ENCODE measurements around the gene SENP6. TPM values are rescaled to one million over a fixed set of nuclear protein-coding genes. Genes with fewer than 3 reads are reported as not detected.

Gene SENP6
- total and polyA plus RNA-seq, 9 of the 15 experiments (the other 6 are each of a cell fraction or from before 2014, with no cell fraction given): 11.1 to 79.4 (median 46.8) TPM

DNA sequence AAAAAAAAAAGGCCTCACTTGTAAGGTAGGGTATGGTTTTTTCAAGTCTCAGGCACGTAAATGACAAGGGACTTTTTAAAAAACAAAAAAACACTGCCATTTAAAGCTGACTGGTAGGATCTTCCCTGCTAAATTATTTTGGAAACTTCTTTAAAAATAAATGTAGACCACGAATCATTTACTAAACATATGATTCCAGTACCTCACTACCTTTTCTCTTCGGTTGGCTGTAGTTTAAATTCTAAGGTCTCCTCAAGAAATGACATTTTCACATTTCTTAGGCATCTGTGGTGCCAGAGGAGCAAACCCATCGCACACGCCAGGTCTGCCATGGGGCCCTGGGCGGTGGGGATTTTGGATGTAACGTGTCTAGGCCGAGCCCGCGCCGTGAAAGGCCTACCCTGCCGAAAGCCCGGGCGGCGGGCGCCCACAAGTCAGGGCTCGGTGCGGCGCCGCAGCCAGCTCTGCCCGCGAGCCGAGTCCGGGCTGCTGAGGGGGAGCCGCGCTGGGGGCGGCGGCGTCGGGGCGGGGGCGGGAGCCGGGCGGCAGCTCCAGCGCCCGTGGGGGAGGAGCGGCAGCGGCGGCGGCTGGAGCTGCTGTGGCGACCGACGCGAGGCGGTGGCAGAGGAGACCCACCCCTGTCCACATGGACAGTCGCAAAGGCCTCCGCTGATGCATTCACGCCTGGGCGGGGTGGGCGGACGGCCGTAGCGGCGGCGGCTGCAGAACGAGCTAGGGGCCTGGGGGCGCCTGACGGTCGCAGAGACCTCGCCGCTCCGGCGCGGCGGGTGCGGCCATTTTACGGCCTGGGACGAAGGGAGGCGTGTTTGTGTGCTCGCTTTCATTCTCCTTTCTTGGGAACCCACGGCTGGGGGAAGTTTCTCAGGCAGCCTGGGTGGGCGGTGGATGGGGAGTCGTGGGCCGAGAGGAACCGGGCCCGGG, at the start of gene SENP6 (continued):
- TF ChIP-seq, protein P1, sequence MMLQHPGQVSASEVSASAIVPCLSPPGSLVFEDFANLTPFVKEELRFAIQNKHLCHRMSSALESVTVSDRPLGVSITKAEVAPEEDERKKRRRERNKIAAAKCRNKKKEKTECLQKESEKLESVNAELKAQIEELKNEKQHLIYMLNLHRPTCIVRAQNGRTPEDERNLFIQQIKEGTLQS (IDR thresholded peaks at IDR 0.05): no peak
- TF ChIP-seq, protein P1 (CRISPR knock-in tag; conservative IDR thresholded peaks at IDR 0.05): no peak
- TF ChIP-seq HOXB6 (CRISPR knock-in tag; IDR thresholded peaks at IDR 0.05; ENCODE audit: borderline replicate concordance) (no peak), TSC22D4 (tag; IDR thresholded peaks at IDR 0.05) (no peak), PHTF2 (CRISPR knock-in tag; IDR thresholded peaks at IDR 0.05) (no peak), SAFB (IDR thresholded peaks at IDR 0.05; ENCODE audit: borderline replicate concordance, low read depth, low read length) (no peak), ZNF3 (CRISPR knock-in tag; IDR thresholded peaks at IDR 0.05) (no peak), ZNF644 (tag; IDR thresholded peaks at IDR 0.05; ENCODE audit: low read depth) (0 out of 2 replicates have a peak, but pooled peaks have one; percentile 53), POLR2H (tag; IDR thresholded peaks at IDR 0.05; ENCODE audit: low read depth) (peak; percentile 87), NR1H2 (CRISPR knock-in tag; IDR thresholded peaks at IDR 0.05) (no peak; the same call in 1 of the 2 replicates), MTA3 (IDR thresholded peaks at IDR 0.05; ENCODE audit: borderline replicate concordance) (peak; percentile 25; the same call in 1 of the 2 replicates), FOXJ2 (tag; IDR thresholded peaks at IDR 0.05) (no peak), ZBED1 (IDR thresholded peaks at IDR 0.05) (no peak; the same call in 1 of the 2 replicates), POLR2G (IDR thresholded peaks at IDR 0.05; ENCODE audit: low read depth, low read length) (peak; percentile 97), ZNF75A (CRISPR knock-in tag; IDR thresholded peaks at IDR 0.05) (no peak), HCFC1 (IDR thresholded peaks at IDR 0.05; ENCODE audit: low read depth, low read length) (no peak; the same call in 1 of the 2 replicates), PATZ1 (CRISPR knock-in tag; IDR thresholded peaks at IDR 0.05; ENCODE audit: borderline replicate concordance) (no peak)
- TF ChIP-seq, protein P2, sequence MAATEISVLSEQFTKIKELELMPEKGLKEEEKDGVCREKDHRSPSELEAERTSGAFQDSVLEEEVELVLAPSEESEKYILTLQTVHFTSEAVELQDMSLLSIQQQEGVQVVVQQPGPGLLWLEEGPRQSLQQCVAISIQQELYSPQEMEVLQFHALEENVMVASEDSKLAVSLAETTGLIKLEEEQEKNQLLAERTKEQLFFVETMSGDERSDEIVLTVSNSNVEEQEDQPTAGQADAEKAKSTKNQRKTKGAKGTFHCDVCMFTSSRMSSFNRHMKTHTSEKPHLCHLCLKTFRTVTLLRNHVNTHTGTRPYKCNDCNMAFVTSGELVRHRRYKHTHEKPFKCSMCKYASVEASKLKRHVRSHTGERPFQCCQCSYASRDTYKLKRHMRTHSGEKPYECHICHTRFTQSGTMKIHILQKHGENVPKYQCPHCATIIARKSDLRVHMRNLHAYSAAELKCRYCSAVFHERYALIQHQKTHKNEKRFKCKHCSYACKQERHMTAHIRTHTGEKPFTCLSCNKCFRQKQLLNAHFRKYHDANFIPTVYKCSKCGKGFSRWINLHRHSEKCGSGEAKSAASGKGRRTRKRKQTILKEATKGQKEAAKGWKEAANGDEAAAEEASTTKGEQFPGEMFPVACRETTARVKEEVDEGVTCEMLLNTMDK (IDR thresholded peaks at IDR 0.05; ENCODE audit: borderline replicate concordance, insufficient read depth, low read depth, low read length, poor library complexity, severe bottlenecking): no peak
- TF ChIP-seq, protein P3, sequence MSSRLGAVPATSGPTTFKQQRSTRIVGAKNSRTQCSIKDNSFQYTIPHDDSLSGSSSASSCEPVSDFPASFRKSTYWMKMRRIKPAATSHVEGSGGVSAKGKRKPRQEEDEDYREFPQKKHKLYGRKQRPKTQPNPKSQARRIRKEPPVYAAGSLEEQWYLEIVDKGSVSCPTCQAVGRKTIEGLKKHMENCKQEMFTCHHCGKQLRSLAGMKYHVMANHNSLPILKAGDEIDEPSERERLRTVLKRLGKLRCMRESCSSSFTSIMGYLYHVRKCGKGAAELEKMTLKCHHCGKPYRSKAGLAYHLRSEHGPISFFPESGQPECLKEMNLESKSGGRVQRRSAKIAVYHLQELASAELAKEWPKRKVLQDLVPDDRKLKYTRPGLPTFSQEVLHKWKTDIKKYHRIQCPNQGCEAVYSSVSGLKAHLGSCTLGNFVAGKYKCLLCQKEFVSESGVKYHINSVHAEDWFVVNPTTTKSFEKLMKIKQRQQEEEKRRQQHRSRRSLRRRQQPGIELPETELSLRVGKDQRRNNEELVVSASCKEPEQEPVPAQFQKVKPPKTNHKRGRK (tag; IDR thresholded peaks at IDR 0.05): no peak; the same call in 1 of the 2 replicates
- TF ChIP-seq, protein P4, sequence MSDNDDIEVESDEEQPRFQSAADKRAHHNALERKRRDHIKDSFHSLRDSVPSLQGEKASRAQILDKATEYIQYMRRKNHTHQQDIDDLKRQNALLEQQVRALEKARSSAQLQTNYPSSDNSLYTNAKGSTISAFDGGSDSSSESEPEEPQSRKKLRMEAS (CRISPR knock-in tag; IDR thresholded peaks at IDR 0.05): peak; percentile 72

All from K562 (cell line).